C4-2B (cell line): ENCODE measurements around the gene PLXNA2.

ENCODE experiments used
- CTCF ChIP-seq: fragments of 450-650 bp; conservative IDR thresholded peaks from 2 replicates; pipeline ENCODE4 v1.5.1; 2017; ENCODE audit warnings: mild to moderate bottlenecking
- ZFX ChIP-seq: fragments of 450-650 bp; IDR thresholded peaks from 2 replicates; pipeline ENCODE4 v1.6.1; 2017

- TF ChIP-seq CTCF = no peak
- TF ChIP-seq ZFX = no peak
Observed at GRCh38 chr1:208111646-208112190, 132.5 kb downstream of the PLXNA2 start.
